ENCODE results near the gene UBALD2. TPM values are rescaled to one million over a fixed set of nuclear protein-coding genes. Genes with fewer than 3 reads are reported as not detected.

The UBALD2 gene
- total RNA-seq, 2 experiments from 2014 or later = 267 to 270 TPM

- ChIA-PET POLR2A (interaction anchor here (0.6 to 29.4 kb wide), 5 partner anchors 5 to 276 kb away, joined by 3 to 960 read pairs (median 700); partner anchors contain the start of genes RNF157 and UBALD2), CTCF (interaction anchor here (0.9 to 4.1 kb wide), 8 partner anchors 8 to 84 kb away, joined by 3 to 23 read pairs (median 3); no protein-coding TSS in a partner anchor)
- TF ChIP-seq CTCF (IDR thresholded peaks at IDR 0.05) = no peak
- ATAC-seq (no peak), DNase-seq (peak; percentile 56)
- peak overlapping the region; percentile 95 for H3K27ac Mint-ChIP-seq
- peaks cover 39% of the 10 kb centered on the region for H3K4me1 Mint-ChIP-seq (ENCODE audit: low read depth)
- intact Hi-C loops (cut with micrococcal nuclease) = no loop called here
- peaks cover 11% of the 10 kb centered on the region for H3K36me3 Mint-ChIP-seq (ENCODE audit: low read depth)
- H3K4me3 Mint-ChIP-seq = no peak overlapping the region
- peaks cover 3% of the 10 kb centered on the region for H3K9me3 Mint-ChIP-seq
- no peaks in the 10 kb centered on the region for H3K27me3 Mint-ChIP-seq
Measured at GRCh38 chr17:76261421-76262215, 3.5 kb upstream of the UBALD2 start.

- intact Hi-C loops (cut with micrococcal nuclease) = no loop called here
- H3K4me3 Mint-ChIP-seq = peak overlapping the region; percentile 51
- peaks cover 35% of the 10 kb centered on the region for H3K4me1 Mint-ChIP-seq (ENCODE audit: low read depth)
- DNase-seq (peak; percentile 64), ATAC-seq (no peak)
- peak overlapping the region; percentile 95 for H3K27ac Mint-ChIP-seq
- ChIA-PET CTCF (interaction anchor here (1.0 to 4.1 kb wide), 11 partner anchors 9 to 141 kb away, joined by 3 to 23 read pairs (median 11); no protein-coding TSS in a partner anchor), POLR2A (interaction anchor here (0.9 to 29.4 kb wide), 6 partner anchors 4 to 117 kb away, joined by 3 to 960 read pairs (median 352); partner anchors contain the start of genes RNF157 and UBALD2)
- no peaks in the 10 kb centered on the region for H3K27me3 Mint-ChIP-seq
- no peak for TF ChIP-seq CTCF (IDR thresholded peaks at IDR 0.05)
- peaks cover 19% of the 10 kb centered on the region for H3K36me3 Mint-ChIP-seq (ENCODE audit: low read depth)
- H3K9me3 Mint-ChIP-seq = no peaks in the 10 kb centered on the region
Measured at GRCh38 chr17:76262732-76263344, 2.3 kb upstream of the UBALD2 start.

- H3K4me1 Mint-ChIP-seq (ENCODE audit: low read depth) = peaks cover 38% of the 10 kb centered on the region
- no peak for ATAC-seq
- intact Hi-C loops (cut with micrococcal nuclease) = no loop called here
- ChIA-PET POLR2A (interaction anchor here (0.9 to 29.4 kb wide), 9 partner anchors 3 to 161 kb away, joined by 3 to 960 read pairs (median 6); partner anchors contain the start of genes EXOC7, RNF157 and UBALD2), CTCF (interaction anchor here (0.7 to 4.1 kb wide), 11 partner anchors 10 to 250 kb away, joined by 3 to 23 read pairs (median 9); no protein-coding TSS in a partner anchor)
- peaks cover 30% of the 10 kb centered on the region for H3K36me3 Mint-ChIP-seq (ENCODE audit: low read depth)
- DNase-seq = no peak
- H3K27me3 Mint-ChIP-seq = no peaks in the 10 kb centered on the region
- peak overlapping the region; percentile 95 for H3K27ac Mint-ChIP-seq
- H3K9me3 Mint-ChIP-seq = no peaks in the 10 kb centered on the region
- TF ChIP-seq CTCF (IDR thresholded peaks at IDR 0.05) = no peak
- peak overlapping the region; percentile 65 for H3K4me3 Mint-ChIP-seq
Measured at GRCh38 chr17:76263896-76264295, 1.3 kb upstream of the UBALD2 start.

GRCh38 chr17:76264425-76264754 lies 758 bp upstream of the UBALD2 start:
- TF ChIP-seq CTCF (IDR thresholded peaks at IDR 0.05) = no peak
- H3K27me3 Mint-ChIP-seq = no peaks in the 10 kb centered on the region
- peaks cover 42% of the 10 kb centered on the region for H3K4me1 Mint-ChIP-seq (ENCODE audit: low read depth)
- H3K9me3 Mint-ChIP-seq = no peaks in the 10 kb centered on the region
- DNase-seq (peak; percentile 48), ATAC-seq (peak; percentile 0)
- intact Hi-C loops (cut with micrococcal nuclease) = no loop called here
- peaks cover 35% of the 10 kb centered on the region for H3K36me3 Mint-ChIP-seq (ENCODE audit: low read depth)
- peak overlapping the region; percentile 65 for H3K4me3 Mint-ChIP-seq
- POLR2A ChIA-PET = interaction anchor here (0.6 to 29.4 kb wide), 14 partner anchors 2 to 481 kb away, joined by 3 to 960 read pairs (median 4); partner anchors contain the start of genes EXOC7, FOXJ1, RNF157 and UBALD2
- CTCF ChIA-PET = interaction anchor here (0.7 to 4.1 kb wide), 13 partner anchors 10 to 250 kb away, joined by 3 to 23 read pairs (median 4); no protein-coding TSS in a partner anchor
- H3K27ac Mint-ChIP-seq = peak overlapping the region; percentile 95

All from activated CD8-positive, alpha-beta T cell treated with anti-CD3 and anti-CD28 coated beads for 36 hours (primary cell).